VCaP (cell line): ENCODE results near the gene SON.

Source experiments
- H3K27ac ChIP-seq: fragments of 450-650 bp; 2 replicates; pipeline ENCODE4 v1.5.1; 2017
- TF ChIP-seq, protein P1 (sequence below): fragments of 450-650 bp; conservative IDR thresholded peaks from 2 replicates; pipeline ENCODE4 v1.5.1; 2017; ENCODE audit warnings: mild to moderate bottlenecking, moderate library complexity

SON gene

GRCh38 chr21:33554236-33554981 lies 11.6 kb downstream of the SON start:
- no peak overlapping the region for H3K27ac ChIP-seq
- TF ChIP-seq, protein P1, sequence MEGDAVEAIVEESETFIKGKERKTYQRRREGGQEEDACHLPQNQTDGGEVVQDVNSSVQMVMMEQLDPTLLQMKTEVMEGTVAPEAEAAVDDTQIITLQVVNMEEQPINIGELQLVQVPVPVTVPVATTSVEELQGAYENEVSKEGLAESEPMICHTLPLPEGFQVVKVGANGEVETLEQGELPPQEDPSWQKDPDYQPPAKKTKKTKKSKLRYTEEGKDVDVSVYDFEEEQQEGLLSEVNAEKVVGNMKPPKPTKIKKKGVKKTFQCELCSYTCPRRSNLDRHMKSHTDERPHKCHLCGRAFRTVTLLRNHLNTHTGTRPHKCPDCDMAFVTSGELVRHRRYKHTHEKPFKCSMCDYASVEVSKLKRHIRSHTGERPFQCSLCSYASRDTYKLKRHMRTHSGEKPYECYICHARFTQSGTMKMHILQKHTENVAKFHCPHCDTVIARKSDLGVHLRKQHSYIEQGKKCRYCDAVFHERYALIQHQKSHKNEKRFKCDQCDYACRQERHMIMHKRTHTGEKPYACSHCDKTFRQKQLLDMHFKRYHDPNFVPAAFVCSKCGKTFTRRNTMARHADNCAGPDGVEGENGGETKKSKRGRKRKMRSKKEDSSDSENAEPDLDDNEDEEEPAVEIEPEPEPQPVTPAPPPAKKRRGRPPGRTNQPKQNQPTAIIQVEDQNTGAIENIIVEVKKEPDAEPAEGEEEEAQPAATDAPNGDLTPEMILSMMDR: no peak

DNA sequence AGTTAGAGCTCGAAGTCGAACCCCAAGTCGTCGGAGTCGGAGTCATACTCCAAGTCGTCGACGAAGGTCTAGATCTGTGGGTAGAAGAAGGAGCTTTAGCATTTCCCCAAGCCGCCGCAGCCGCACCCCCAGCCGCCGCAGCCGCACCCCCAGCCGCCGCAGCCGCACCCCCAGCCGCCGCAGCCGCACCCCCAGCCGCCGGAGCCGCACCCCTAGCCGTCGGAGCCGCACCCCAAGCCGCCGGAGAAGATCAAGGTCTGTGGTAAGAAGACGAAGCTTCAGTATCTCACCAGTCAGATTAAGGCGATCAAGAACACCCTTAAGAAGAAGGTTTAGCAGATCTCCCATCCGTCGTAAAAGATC lies 12.1 kb downstream of the SON start:
- no peak overlapping the region for H3K27ac ChIP-seq
- TF ChIP-seq, protein P1: no peak

- H3K27ac ChIP-seq: no peak overlapping the region
- TF ChIP-seq, protein P1: no peak
These were observed 14.6 kb downstream of the SON start for GRCh38 chr21:33557447-33557846.

- TF ChIP-seq, protein P1: no peak
- no peak overlapping the region for H3K27ac ChIP-seq
These were observed 16.1 kb downstream of the SON start for GRCh38 chr21:33558777-33559421.

- no peak overlapping the region for H3K27ac ChIP-seq
- TF ChIP-seq, protein P1: no peak
These were observed 17.0 kb downstream of the SON start for GRCh38 chr21:33559813-33560212.

DNA sequence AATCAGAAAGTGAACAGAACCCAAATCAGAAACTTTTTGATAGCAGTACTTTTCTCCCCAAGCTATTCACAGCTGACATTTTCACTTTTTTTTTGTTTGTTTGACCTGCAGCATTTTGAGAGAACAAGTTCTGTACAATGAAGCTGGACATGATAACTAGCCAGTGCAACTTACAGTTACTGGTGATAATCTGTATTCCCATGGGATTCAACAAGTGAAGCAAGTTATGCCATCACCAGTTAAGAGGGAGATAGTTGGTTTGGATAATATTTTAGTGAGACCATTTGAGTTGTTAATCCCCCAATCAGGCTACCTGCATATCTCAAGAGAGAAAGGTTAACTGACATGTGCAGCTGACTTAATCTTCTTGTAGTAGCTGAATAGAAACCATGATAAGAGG lies 18.1 kb downstream of the SON start:
- TF ChIP-seq, protein P1: no peak
- H3K27ac ChIP-seq: no peak overlapping the region

DNA sequence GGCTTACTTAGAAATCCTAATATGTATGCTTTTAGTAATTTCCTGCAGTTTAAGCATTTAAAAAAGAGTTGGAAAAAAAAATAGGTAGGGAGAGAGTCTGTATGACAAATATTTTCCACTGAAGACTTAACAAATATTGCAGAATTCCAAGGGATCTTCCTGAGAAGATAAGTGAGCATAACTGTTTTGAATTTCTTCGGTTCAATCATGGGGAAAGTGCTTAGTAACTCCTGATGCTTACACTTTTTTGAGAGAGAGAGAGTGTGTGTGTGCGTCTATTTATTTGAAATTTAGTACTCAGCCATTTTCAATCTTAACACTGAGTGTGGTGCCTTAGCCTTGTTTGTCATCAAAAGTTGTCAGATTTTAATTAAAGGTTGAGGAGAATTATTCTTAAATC lies 18.5 kb downstream of the SON start:
- no peak overlapping the region for H3K27ac ChIP-seq
- TF ChIP-seq, protein P1: no peak
